Prostate gland (tissue), 2 donors: ENCODE measurements around the gene ZNF394. TPM values are rescaled to one million over a fixed set of nuclear protein-coding genes. Genes with fewer than 3 reads are reported as not detected.
A peak's percentile ranks its signal among the peaks of the same experiment; 100 is the strongest.

ENCODE experiments used
- DNase-seq: peaks from one replicate; pipeline ENCODE4 v3.0.0-alpha.2; 2019; ENCODE audit warnings: low spot score
- H3K27ac ChIP-seq, 2 donors: fragments of 200-600 bp; sonication (generic); 2 replicates each; pipeline ENCODE4 v1.5.1; 2017 to 2019
- H3K27me3 ChIP-seq: fragments of 200-600 bp; sonication (generic); replicated peaks from 2 replicates; pipeline ENCODE4 v1.5.1; 2019; ENCODE audit not compliant: insufficient read depth
- H3K36me3 ChIP-seq, 2 donors: fragments of 200-600 bp; sonication (generic); 1 replicate in 1 of 2; 2 replicates in 1 of 2; pipeline versions ENCODE4 v1.5.1 to v1.8.1; 2017 to 2019
- H3K4me1 ChIP-seq: fragments of 200-600 bp; sonication (generic); replicated peaks from 2 replicates; pipeline ENCODE4 v1.5.1; 2019
- H3K4me3 ChIP-seq, 2 donors: fragments of 200-600 bp; sonication (generic); 2 replicates each; pipeline ENCODE4 v1.5.1; 2017 to 2019
- H3K9me3 ChIP-seq: fragments of 200-600 bp; sonication (generic); 2 replicates; pipeline ENCODE4 v1.5.1; 2017
- POLR2A ChIP-seq: fragments of 450-650 bp; IDR thresholded peaks from one replicate; pipeline ENCODE4 v1.6.1; 2016; ENCODE audit warnings: antibody characterized with exemption, mild to moderate bottlenecking
- POLR2AphosphoS5 ChIP-seq: sonication (generic); formaldehyde crosslinking; IDR thresholded peaks from one replicate; pipeline ENCODE4 v1.6.1; 2017; ENCODE audit warnings: antibody characterized with exemption
- WGBS: methylation state at CpG from one replicate; pipeline ENCODE4 v1.1.5; 2018; 5-methylcytosine and 5-hydroxymethylcytosine counted together
- intact Hi-C: fragments of 100-400 bp; cut with DNase I; formaldehyde crosslinking; loops from one replicate; pipeline ENCODE4 v1.14.2; 2022
- total RNA-seq, 2 donors: library from RNA; depleted of rRNA; stranded (reverse); fragments of >200 nt; gene quantifications; one replicate each; pipeline ENCODE4 v1.1.0, GENCODE V29; 2016
- TF ChIP-seq, protein P1 (sequence below), 4 experiments: fragments of 200-600 bp in 2 of 4; fragments of 450-650 bp in 2 of 4; sonication (generic) in 2 of 4; IDR thresholded peaks; 1 replicate in 3 of 4; 2 replicates in 1 of 4; pipeline ENCODE4 v1.5.1; 2016 to 2019; ENCODE audit warnings: antibody characterized with exemption in 4 of 4, mild to moderate bottlenecking in 2 of 4, moderate library complexity in 2 of 4

ZNF394 gene
- total RNA-seq, 2 donors from 2014 or later: 37.4 to 37.8 TPM

DNA sequence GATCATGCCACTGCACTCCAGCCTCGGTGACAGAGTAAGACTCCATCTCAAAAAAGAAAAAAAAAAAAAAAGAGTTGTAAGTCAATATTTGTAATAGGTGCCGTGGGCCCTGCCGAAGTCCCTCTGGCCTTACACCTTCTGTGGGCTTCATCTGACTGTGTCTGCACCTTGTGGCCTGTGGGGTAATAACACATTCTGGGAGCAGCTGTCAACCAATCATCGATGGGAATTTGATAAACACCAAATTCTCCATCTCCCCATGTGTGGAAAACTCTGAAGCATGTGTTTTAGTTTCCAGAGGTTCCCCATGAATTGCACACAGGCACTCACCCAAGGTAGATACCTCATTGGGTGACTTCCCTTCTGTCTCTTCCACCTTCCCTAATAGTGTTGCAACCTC, 10.8 kb downstream of the ZNF394 start:
- Histone ChIP-seq H3K9me3 (no peaks in the 10 kb centered on the region), H3K36me3 (peaks cover 11 to 15% of the 10 kb centered on the region in 2 donors), H3K27me3 (no peaks in the 10 kb centered on the region), H3K27ac (no peak overlapping the region), H3K4me1 (no peaks in the 10 kb centered on the region), H3K4me3 (no peak overlapping the region)
- WGBS: 75% methylated on average over 4 of the region's 4 CpGs
- TF ChIP-seq POLR2AphosphoS5 (no peak), POLR2A (no peak)
- TF ChIP-seq, protein P1, sequence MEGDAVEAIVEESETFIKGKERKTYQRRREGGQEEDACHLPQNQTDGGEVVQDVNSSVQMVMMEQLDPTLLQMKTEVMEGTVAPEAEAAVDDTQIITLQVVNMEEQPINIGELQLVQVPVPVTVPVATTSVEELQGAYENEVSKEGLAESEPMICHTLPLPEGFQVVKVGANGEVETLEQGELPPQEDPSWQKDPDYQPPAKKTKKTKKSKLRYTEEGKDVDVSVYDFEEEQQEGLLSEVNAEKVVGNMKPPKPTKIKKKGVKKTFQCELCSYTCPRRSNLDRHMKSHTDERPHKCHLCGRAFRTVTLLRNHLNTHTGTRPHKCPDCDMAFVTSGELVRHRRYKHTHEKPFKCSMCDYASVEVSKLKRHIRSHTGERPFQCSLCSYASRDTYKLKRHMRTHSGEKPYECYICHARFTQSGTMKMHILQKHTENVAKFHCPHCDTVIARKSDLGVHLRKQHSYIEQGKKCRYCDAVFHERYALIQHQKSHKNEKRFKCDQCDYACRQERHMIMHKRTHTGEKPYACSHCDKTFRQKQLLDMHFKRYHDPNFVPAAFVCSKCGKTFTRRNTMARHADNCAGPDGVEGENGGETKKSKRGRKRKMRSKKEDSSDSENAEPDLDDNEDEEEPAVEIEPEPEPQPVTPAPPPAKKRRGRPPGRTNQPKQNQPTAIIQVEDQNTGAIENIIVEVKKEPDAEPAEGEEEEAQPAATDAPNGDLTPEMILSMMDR (IDR thresholded peaks at IDR 0.05): no peak
- intact Hi-C loops: no loop called here
- no peak for DNase-seq

DNA sequence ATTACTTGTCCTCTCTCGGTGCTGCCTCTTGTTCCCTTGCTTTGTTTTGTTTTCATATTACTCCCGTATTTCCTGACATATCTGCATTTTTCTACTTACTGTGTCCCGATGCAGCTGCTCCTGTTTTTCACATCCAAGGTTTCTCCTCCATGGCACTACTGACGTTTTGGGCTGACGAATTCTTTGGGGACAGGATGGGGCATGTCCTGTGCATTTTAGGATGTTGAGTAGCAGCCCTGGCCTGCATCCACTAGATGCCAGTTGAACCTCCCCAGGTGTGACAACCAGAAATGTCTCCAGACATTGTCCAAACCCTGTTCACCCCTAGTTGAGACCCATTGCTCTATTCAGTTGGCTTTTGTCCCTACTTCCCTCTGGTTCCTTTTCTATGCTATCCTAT, 15.0 kb downstream of the ZNF394 start:
- Histone ChIP-seq H3K9me3 (no peaks in the 10 kb centered on the region), H3K4me1 (no peaks in the 10 kb centered on the region), H3K27ac (no peak overlapping the region), H3K27me3 (no peaks in the 10 kb centered on the region), H3K36me3 (no peaks in the 10 kb centered on the region), H3K4me3 (no peak overlapping the region)
- intact Hi-C loops: no loop called here
- whole genome bisulfite sequencing: 51% methylated on average over 5 of the region's 5 CpGs
- TF ChIP-seq, protein P1 (IDR thresholded peaks at IDR 0.05): no peak
- TF ChIP-seq POLR2AphosphoS5: no peak
- TF ChIP-seq POLR2A: no peak
- no peak for DNase-seq

DNA sequence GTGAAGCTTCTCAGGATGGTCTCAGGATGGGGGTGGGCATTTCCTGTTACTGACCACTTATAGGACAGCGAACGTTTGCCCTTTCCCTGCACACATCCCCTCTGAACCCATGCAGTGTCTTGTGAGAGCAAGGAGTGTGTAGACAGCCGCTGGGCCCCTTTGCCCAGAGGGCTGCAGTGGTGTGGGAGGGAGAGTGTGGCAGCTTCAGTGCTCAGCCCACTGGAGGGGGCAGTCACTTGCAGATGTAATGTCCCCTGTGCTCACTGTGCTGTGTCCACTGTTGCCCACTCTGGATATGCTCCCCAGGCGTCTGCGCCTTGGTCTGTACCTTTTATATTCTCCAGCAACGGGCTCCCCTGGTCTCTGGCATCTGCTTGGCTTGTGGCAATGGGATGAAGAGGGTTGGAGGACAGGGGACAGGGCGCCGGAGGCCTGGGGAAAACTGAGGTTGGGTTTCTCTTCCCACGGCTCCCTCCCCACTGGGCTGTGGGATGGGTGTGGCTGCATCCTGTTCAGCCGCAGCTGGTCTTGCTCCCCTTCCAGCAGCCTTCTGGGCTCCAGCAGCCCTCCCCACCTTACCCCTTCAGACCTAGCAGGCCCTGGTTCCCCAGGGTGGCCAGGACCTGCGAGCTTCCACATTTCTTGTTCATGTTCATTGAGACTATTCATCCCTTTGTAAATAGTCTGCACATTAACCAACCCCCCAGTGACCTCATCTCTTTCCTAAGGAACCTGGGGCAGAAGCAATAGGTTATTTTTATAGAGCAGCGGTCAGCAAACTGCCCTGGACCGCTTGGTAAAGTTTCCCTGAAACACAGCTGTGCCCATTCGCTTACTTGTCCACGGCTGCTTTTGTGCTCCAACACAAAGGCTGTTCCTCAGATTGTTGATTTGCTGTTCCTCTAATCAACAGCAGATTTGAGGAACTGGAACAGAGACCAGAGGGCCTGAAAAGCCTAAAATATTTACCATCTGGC, 21.3 kb downstream of the ZNF394 start:
- no peak for DNase-seq
- Histone ChIP-seq H3K4me3 (no peak overlapping the region), H3K27me3 (no peaks in the 10 kb centered on the region), H3K4me1 (no peaks in the 10 kb centered on the region), H3K9me3 (no peaks in the 10 kb centered on the region), H3K27ac (peak overlapping the region in 1 of 2 donors; percentile 31), H3K36me3 (no peaks in the 10 kb centered on the region)
- intact Hi-C loops: no loop called here
- 76% methylated on average over 15 of the region's 15 CpGs for WGBS
- no peak for TF ChIP-seq POLR2A
- TF ChIP-seq POLR2AphosphoS5: no peak
- TF ChIP-seq, protein P1 (IDR thresholded peaks at IDR 0.05): no peak

DNA sequence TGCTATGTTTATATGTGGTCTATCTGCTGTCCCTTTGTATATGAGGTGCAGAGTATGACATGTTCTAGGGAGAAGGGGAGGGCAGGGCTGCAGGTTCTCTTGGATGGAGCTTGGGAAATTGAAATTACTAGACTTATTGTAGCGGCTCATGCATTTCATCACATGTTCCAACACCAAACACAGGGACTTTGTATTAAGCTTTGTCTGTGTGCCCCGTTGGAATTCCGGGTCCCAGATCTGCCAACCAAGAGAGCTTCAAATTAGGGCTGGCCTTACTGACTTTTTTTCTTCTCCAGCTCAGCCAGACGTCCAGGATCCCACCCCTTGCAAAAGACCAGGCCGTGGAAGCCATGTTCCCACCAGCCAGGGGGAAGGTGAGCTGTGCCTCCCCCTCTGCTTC, 24.0 kb downstream of the ZNF394 start:
- TF ChIP-seq POLR2AphosphoS5: no peak
- TF ChIP-seq, protein P1 (IDR thresholded peaks at IDR 0.05): no peak
- TF ChIP-seq POLR2A: no peak
- Histone ChIP-seq H3K27me3 (no peaks in the 10 kb centered on the region), H3K36me3 (no peaks in the 10 kb centered on the region), H3K9me3 (no peaks in the 10 kb centered on the region), H3K27ac (no peak overlapping the region), H3K4me1 (no peaks in the 10 kb centered on the region), H3K4me3 (no peak overlapping the region)
- DNase-seq: no peak
- intact Hi-C loops: no loop called here
- 71% methylated on average over 5 of the region's 5 CpGs for WGBS

DNA sequence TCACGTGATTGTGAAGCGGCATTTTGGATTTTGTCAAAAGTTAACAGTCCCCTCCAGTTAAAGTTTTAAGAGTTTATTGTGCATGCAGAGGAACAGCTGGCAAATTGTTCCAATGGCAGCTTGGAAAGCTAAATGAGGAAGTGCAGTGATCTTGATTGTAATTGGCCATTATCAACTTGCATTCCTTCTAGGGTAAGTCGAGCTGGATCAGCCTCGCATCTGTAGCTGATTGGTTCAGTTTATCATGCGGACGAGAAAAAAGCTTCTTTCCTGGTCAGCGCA, 26.8 kb downstream of the ZNF394 start:
- H3K27me3 ChIP-seq: no peaks in the 10 kb centered on the region
- peak overlapping the region; percentile 88 to 89 for H3K27ac ChIP-seq
- H3K36me3 ChIP-seq: no peaks in the 10 kb centered on the region
- H3K4me1 ChIP-seq: no peaks in the 10 kb centered on the region
- H3K9me3 ChIP-seq: no peaks in the 10 kb centered on the region
- peak; percentile 41 for DNase-seq
- TF ChIP-seq, protein P1 (IDR thresholded peaks at IDR 0.05): no peak
- no peak for TF ChIP-seq POLR2A
- TF ChIP-seq POLR2AphosphoS5: no peak
- WGBS: 2% methylated on average over 7 of the region's 7 CpGs
- intact Hi-C loops: no loop called here
- peak overlapping the region; percentile 63 to 75 for H3K4me3 ChIP-seq
